Measurements from ENCODE around the gene SLC22A1. TPM values are rescaled to one million over a fixed set of nuclear protein-coding genes. Genes with fewer than 3 reads are reported as not detected.

Gene SLC22A1
- total and polyA plus RNA-seq, 2 of the 8 experiments (the other 6 are each of a cell fraction or from before 2014, with no cell fraction given) = 0.12 to 0.45 TPM

DNA sequence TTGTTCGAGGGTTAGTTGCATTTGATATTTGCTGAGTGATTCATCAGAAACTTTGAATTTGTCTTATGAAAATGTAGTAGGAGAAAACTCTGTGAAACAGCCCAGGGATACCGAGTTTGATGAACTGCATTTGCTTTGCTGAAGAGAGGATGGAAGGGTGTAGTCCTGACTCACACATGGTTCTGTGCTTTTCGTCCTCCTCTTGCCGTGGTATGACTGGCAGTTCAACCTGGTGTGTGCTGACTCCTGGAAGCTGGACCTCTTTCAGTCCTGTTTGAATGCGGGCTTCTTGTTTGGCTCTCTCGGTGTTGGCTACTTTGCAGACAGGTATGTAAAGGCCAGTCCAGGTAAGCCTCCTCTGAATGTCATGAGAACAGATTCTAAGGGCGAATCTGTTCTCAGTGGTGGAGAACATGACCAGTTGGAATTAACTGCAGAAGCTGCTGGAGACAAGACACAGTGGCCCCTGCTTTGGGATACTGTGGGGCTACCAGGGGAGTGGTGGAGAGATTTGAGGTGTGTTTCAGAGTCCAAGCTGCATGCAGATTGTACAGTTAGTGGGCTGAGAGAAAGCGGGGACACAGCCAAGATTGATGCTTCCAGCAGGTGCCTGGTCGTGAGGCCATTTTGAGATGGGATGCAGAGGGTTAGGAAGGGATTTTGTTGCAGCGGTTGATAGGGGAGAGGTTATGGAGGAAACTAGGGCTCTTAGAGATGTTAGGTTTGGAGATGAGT, 8.4 kb downstream of the SLC22A1 start (continued):
- TF ChIP-seq, protein P1, sequence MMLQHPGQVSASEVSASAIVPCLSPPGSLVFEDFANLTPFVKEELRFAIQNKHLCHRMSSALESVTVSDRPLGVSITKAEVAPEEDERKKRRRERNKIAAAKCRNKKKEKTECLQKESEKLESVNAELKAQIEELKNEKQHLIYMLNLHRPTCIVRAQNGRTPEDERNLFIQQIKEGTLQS (IDR thresholded peaks at IDR 0.05; ENCODE audit: insufficient read depth, low read depth, low read length) = no peak
- TF ChIP-seq, protein P2, sequence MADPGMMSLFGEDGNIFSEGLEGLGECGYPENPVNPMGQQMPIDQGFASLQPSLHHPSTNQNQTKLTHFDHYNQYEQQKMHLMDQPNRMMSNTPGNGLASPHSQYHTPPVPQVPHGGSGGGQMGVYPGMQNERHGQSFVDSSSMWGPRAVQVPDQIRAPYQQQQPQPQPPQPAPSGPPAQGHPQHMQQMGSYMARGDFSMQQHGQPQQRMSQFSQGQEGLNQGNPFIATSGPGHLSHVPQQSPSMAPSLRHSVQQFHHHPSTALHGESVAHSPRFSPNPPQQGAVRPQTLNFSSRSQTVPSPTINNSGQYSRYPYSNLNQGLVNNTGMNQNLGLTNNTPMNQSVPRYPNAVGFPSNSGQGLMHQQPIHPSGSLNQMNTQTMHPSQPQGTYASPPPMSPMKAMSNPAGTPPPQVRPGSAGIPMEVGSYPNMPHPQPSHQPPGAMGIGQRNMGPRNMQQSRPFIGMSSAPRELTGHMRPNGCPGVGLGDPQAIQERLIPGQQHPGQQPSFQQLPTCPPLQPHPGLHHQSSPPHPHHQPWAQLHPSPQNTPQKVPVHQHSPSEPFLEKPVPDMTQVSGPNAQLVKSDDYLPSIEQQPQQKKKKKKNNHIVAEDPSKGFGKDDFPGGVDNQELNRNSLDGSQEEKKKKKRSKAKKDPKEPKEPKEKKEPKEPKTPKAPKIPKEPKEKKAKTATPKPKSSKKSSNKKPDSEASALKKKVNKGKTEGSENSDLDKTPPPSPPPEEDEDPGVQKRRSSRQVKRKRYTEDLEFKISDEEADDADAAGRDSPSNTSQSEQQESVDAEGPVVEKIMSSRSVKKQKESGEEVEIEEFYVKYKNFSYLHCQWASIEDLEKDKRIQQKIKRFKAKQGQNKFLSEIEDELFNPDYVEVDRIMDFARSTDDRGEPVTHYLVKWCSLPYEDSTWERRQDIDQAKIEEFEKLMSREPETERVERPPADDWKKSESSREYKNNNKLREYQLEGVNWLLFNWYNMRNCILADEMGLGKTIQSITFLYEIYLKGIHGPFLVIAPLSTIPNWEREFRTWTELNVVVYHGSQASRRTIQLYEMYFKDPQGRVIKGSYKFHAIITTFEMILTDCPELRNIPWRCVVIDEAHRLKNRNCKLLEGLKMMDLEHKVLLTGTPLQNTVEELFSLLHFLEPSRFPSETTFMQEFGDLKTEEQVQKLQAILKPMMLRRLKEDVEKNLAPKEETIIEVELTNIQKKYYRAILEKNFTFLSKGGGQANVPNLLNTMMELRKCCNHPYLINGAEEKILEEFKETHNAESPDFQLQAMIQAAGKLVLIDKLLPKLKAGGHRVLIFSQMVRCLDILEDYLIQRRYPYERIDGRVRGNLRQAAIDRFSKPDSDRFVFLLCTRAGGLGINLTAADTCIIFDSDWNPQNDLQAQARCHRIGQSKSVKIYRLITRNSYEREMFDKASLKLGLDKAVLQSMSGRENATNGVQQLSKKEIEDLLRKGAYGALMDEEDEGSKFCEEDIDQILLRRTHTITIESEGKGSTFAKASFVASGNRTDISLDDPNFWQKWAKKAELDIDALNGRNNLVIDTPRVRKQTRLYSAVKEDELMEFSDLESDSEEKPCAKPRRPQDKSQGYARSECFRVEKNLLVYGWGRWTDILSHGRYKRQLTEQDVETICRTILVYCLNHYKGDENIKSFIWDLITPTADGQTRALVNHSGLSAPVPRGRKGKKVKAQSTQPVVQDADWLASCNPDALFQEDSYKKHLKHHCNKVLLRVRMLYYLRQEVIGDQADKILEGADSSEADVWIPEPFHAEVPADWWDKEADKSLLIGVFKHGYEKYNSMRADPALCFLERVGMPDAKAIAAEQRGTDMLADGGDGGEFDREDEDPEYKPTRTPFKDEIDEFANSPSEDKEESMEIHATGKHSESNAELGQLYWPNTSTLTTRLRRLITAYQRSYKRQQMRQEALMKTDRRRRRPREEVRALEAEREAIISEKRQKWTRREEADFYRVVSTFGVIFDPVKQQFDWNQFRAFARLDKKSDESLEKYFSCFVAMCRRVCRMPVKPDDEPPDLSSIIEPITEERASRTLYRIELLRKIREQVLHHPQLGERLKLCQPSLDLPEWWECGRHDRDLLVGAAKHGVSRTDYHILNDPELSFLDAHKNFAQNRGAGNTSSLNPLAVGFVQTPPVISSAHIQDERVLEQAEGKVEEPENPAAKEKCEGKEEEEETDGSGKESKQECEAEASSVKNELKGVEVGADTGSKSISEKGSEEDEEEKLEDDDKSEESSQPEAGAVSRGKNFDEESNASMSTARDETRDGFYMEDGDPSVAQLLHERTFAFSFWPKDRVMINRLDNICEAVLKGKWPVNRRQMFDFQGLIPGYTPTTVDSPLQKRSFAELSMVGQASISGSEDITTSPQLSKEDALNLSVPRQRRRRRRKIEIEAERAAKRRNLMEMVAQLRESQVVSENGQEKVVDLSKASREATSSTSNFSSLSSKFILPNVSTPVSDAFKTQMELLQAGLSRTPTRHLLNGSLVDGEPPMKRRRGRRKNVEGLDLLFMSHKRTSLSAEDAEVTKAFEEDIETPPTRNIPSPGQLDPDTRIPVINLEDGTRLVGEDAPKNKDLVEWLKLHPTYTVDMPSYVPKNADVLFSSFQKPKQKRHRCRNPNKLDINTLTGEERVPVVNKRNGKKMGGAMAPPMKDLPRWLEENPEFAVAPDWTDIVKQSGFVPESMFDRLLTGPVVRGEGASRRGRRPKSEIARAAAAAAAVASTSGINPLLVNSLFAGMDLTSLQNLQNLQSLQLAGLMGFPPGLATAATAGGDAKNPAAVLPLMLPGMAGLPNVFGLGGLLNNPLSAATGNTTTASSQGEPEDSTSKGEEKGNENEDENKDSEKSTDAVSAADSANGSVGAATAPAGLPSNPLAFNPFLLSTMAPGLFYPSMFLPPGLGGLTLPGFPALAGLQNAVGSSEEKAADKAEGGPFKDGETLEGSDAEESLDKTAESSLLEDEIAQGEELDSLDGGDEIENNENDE (IDR thresholded peaks at IDR 0.05; ENCODE audit: insufficient replicate concordance, low read length) = no peak
- TF ChIP-seq KDM1A (IDR thresholded peaks at IDR 0.05; ENCODE audit: borderline replicate concordance, low read length) (no peak), KDM5A (IDR thresholded peaks at IDR 0.05; ENCODE audit: low read length) (no peak), SP4 (IDR thresholded peaks at IDR 0.05; ENCODE audit: low read length) (no peak)
